ENCODE results near the gene DCAF10. TPM values are rescaled to one million over a fixed set of nuclear protein-coding genes. Genes with fewer than 3 reads are reported as not detected.

Gene DCAF10
- total and polyA plus RNA-seq, 10 of the 15 experiments (the other 5 are each of a cell fraction or from before 2014, with no cell fraction given) = 3.9 to 21.7 (median 9.8) TPM

GRCh38 chr9:37792122-37792521 lies 8.5 kb upstream of the DCAF10 start:
- Histone ChIP-seq H3K79me2 (ENCODE audit: control insufficient read depth, insufficient read depth, low read length) (no peaks in the 10 kb centered on the region), H3K27me3 (replicated peaks in 1 of 2; ENCODE audit: control insufficient read depth in 2 of 2, insufficient read depth in 2 of 2, low read length in 1 of 2) (no peaks in the 10 kb centered on the region), H2AFZ (ENCODE audit: control insufficient read depth, low read depth, low read length) (no peak overlapping the region), H3K9me3 (replicated peaks; ENCODE audit: control insufficient read depth, insufficient read depth, low read length) (no peaks in the 10 kb centered on the region), H4K20me1 (ENCODE audit: control insufficient read depth, insufficient read depth) (no peaks in the 10 kb centered on the region), H3K27ac (ENCODE audit: control insufficient read depth, insufficient read depth) (no peak overlapping the region), H3K4me1 (ENCODE audit: control insufficient read depth, insufficient read depth, low read length) (no peaks in the 10 kb centered on the region), H3K4me3 (no peak overlapping the region), H3K4me2 (ENCODE audit: control insufficient read depth, insufficient read depth) (no peak overlapping the region), H3K9ac (ENCODE audit: control insufficient read depth, insufficient read depth, low read length) (no peak overlapping the region), H3K36me3 (ENCODE audit: control insufficient read depth in 2 of 2, insufficient read depth in 2 of 2, low read length in 1 of 2) (no peaks in the 10 kb centered on the region)
- POLR2A ChIA-PET = no interaction called here
- no TSS peak for BruUV-seq (replicated peaks)
- ATAC-seq (no peak), FAIRE-seq (no peak), DNase-seq (ENCODE audit: low read depth, low spot score) (no peak)
- SMC1A ChIA-PET (ENCODE audit: uncharacterized antibody, unreplicated experiment) = no interaction called here
- intact Hi-C loops (cut with micrococcal nuclease; ENCODE audit: unreplicated experiment) = no loop called here
- 70% methylated on average over 5 of the region's 5 CpGs for WGBS (ENCODE audit: insufficient coverage, insufficient replicate concordance, low lambda C conversion rate, missing lambda C conversion rate)
- CTCF ChIA-PET = no interaction called here
- in situ Hi-C loops (cut with MboI) = no loop called here
- RAD21 ChIA-PET (ENCODE audit: unreplicated experiment) = no interaction called here
- no peak for TF ChIP-seq NR2C2 (IDR thresholded peaks at IDR 0.05; ENCODE audit: borderline replicate concordance, control insufficient read depth, insufficient read length, low read depth)
- TF ChIP-seq E4F1 (IDR thresholded peaks at IDR 0.05; ENCODE audit: borderline replicate concordance, partially characterized antibody) = no peak
- no peak for TF ChIP-seq PBX3 (IDR thresholded peaks at IDR 0.05; ENCODE audit: insufficient replicate concordance, low read depth, low read length)
- TF ChIP-seq TCF12 (IDR thresholded peaks at IDR 0.05; ENCODE audit: low read depth, low read length) = no peak
- no peak for TF ChIP-seq ZNF217 (IDR thresholded peaks at IDR 0.05)

Data from GM12878 (cell line).